GM19240 (cell line): ENCODE results near the gene SIRPG.
"Not testable (repeated sequence)": the region's sequence is repeated elsewhere in the genome, so short reads cannot be mapped to it uniquely, and the experiment has no call there.

ENCODE experiments used
- DNase-seq: peaks from one replicate; pipeline ENCODE4 v3.0.0; 2011; ENCODE audit warnings: low spot score; ENCODE audit not compliant: insufficient read length

The SIRPG gene

DNA sequence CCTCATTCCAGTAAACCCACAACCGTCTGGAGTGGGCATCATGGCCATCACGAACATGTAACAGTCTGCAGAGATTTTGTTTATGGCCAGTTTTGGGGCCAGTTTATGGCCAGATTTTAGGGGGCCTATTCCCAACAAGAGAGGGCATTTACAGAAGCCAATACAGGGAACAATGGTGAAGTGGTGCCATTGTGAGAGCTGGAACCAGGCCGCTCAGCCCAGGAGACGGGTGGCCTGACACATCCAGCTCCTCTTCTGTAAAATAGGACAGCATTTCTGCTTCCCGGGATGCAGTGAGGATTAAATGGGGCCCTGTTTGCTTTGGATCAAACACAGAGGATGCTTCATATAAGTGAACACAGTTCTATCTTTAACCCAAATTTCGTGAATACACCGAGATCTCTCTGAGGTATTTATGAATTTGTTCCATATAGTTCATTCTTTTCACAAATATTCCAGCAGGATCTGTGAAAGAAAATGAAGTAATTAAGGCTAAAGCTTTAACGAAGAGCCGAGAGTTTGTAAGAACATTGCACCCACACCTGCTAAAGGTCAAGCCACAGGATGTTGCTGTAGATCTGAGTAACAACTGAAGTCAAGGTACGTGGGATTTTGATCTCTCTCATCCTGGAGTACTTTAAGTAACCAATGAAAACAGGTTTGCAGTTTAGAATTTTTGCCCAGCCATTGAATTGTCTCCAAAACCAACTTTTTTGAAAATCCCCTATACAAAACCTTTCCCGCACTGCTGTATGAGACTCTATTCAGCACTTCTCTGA lies 14.5 kb upstream of the SIRPG start:
- no peak for DNase-seq

DNA sequence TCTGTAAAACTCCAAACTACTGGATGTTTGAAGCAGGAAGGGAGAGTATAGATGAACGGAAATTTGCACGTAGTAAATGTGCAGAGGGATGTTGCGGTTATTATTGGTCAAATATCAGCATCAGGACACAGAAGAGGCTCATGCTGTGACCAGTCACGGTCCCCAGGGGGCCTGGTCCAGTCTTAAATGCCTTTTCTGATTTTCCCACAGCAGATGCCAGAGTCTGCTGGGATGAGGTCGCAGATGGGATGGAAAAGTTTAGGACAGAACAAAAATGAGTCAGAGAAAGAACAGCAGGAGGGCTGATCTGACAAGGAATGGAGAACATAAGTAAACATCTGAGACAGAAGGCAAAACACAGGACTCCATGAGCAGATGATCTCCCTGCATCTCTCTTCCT lies 11.7 kb upstream of the SIRPG start:
- DNase-seq = no peak

DNA sequence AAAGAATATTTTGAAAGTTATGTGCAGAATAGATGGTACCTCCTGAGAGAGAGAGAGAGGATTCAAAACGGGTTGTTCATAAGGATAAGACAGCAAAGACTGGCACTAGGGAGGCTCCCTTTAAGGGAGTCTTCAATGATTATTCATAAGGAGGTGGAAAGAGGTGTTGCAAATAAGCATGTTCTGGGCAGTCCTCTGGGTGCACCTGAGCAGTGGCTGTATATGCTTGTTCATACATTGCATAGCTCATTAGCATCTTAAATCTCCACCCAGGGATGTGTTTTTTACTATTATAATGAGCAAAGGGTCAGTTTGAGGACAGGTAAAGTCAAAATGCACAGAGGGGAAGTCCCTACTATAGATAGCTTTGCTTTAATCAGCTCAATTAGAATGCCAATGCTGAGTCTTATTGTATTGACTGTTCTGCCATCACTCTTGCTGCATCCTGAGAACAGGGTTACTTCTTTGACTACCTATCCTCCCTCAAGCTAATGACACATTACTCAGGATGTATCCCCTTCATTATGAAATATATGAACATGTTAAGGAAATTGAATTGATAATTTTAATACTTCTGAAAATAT lies 10.0 kb upstream of the SIRPG start:
- no peak for DNase-seq

DNA sequence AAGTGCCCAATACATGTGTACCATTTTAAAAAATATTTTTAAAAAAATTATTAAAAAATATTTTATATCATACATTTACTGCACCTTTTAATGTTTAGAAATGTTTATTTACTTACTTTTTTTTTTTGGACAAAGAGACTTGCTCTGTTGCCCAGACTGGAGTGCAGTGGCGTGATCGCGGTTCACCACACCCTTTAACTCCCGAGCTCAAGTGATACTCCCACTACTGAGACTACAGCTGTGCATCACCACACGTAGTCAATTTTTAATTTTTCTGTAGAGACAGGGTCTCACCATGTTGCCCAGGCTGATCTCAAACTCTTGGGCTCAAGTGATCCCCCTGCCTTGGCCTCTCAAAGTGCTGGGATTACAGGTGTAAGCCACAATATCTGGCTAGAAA lies 9.2 kb upstream of the SIRPG start:
- DNase-seq = no peak

DNA sequence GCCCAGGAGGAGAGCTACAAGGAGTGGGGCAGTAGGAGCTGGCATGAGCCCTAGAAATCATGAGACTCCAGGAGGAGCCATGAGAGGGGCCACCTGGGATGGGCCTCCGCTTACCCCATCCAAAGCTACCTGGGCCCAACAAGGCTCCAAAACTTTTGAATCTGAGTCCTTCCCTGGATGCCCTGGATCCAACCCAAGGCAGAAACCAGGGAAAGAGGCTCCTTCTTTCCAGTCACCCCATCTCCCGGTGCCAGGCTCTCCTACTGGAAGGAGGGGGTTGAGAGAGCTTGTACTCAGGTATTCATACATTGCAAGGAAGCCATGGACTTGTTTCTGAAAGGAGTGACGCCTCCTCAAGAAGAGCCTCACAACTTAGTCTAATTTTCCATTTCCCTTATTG lies 7.8 kb upstream of the SIRPG start:
- no peak for DNase-seq

DNA sequence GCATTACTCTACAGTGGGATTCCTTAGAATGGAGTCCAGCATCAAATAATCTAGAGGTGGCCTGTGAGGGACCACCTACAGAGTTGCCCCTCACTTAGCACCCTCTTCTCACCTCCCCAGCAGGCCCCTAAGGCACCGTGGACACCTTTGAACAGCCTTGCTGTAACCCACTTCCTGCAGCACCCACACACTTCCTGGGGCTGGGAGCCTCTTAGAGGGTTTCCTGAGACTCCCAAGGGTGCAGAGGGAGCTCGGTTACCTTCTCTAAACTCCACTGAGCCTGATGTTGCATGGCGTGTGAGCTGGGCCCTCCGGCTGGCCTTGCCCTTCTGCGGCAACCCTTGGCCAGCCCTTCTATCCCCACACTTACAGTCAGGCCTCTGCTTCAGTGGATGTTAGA lies 7.3 kb upstream of the SIRPG start:
- DNase-seq = no peak

DNA sequence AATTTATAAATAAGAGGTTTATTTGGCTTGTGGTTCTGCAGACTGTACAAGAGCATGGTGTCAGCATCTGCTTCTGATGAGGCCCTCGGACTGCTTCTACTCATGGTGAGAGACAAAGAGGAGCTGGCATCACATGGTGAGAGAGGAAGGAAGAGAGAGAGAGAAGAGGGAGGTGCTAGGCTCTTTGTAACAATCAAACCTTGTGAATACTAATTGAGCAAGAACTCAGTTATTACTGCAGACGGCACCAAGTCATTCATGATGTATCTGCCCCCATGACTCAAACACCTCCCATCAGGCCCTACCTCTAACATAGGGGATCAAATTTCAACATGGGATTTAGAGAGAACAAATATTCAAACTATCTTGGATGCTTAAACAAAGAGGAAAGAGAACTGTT lies 6.3 kb upstream of the SIRPG start:
- no peak for DNase-seq

DNA sequence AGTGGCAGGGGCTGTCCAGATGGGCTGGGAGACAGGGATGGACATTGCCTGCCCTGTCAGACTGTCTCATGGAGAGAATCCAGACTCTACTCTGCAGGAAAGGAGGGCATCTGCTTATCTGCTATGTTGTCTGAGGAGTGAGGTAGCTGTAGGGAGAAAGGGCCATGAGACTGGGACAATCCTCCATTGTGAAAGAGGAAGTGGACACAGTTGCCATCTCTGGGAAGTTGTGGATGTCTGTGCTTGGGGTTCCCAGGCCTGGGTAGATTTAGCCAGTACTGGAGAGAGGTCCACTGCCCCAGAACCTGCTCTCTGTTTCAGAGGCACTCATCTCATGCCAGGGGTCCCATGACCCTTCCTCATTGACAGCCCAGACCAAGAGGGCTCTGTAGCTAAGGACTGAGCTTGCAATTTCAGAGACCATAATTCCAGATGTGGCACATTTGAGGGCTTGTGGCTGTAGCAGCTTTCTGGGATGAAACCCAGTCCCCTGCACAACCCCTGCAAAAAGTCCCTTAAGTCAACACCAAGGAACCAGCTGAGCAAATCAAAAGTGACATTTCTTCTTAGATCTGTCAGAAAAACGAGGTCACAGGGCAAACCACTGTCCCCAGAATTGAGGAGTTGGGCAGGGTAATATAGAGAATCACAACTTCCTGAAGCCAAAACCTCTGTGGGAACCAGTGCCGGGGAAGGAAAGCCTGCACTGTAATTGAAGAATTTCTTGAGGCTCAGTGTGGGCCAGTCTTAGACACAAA lies 4.1 kb upstream of the SIRPG start:
- no peak for DNase-seq

DNA sequence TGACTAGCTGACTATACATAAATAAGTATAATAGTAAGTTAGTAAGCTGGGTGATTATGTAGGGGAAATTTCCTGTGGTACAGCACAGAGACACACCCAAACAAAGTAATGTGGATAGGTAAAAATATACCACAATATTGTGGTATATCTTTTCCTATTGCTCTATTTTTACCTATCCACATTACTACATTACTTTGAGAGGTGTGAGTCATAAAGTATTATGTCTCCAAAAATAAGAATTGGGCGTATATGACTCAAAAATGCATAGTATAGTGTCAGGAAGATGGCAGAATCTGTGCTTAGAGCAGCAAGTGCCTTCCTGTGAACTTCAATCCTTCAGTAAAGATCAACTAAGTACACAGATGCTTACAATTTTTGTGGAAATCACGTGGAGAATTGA lies 2.7 kb upstream of the SIRPG start:
- DNase-seq = no peak

DNA sequence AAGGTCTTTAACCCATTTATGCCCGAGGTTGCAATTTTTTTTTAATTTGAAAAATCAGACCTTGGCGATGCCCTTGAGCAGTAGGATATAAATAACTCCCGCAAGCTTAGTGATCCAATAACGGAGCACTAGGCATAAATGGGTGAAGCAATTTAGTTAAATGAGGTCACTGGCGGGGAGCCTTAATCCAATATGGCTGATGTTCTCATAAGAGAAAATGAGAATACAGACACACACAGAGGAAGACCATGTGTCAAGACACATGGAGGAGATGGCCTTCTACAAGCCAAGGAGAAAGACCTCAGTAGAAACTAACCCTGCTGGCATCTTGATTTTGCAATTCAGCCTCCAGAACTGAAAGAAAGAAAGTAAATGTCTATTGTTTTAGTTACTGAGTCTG lies 735 bp downstream of the SIRPG start:
- DNase-seq = no peak

DNA sequence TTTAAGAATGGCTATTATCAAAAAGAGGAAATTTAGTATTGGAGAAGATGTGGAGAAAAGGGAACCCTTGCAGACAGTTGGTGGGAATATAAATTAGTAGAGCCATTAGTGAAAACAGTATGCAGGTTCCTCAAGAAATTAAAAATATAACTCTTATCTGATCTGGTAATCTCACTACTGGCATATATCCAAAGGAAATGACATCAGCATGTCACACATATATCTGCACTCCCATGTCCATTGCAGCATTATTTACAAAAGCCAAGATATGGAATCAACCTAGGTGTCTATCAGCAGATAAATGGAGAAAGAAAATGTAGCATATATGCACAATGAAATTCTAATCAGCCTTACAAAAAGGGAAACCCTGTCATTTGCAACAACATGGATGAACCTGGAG lies 2.6 kb downstream of the SIRPG start:
- DNase-seq = no peak

DNA sequence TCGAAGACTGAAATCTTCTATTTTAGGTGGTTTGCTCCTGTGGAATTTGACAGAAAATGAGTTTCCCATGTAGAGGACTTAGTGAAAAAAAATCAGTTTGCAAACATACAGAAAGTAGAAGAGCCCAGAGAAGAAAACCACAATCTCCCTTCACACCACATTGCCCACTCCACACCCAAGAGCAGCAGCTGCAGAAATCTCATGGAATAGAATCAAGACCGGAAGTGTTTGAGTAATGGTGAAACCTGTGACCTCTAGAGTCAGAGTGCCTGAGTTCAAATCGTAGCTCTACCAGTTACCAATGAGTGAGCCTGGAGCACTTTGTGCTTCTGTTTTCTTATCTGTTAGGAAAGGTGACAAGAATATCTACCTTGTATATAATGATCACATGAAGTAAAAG lies 4.6 kb downstream of the SIRPG start:
- no peak for DNase-seq

DNA sequence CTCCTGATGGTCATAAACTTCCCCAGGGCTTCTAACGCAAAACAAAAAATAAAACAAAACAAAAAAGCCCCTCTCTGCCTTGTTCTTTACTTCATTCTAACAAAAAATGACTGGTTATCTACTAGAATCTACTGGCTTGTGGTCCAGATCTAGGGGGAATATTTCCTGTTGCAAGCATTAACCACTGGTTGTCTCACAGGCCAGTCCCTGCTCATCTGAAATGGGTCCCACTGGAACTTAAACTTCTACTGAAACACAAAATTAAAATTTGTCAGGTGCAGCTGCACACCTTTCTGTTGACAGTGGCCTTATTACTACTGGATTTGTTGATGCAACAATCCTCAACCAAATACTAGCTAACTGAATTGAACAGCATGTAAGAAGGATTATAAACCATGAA lies 5.5 kb downstream of the SIRPG start:
- DNase-seq = no peak

DNA sequence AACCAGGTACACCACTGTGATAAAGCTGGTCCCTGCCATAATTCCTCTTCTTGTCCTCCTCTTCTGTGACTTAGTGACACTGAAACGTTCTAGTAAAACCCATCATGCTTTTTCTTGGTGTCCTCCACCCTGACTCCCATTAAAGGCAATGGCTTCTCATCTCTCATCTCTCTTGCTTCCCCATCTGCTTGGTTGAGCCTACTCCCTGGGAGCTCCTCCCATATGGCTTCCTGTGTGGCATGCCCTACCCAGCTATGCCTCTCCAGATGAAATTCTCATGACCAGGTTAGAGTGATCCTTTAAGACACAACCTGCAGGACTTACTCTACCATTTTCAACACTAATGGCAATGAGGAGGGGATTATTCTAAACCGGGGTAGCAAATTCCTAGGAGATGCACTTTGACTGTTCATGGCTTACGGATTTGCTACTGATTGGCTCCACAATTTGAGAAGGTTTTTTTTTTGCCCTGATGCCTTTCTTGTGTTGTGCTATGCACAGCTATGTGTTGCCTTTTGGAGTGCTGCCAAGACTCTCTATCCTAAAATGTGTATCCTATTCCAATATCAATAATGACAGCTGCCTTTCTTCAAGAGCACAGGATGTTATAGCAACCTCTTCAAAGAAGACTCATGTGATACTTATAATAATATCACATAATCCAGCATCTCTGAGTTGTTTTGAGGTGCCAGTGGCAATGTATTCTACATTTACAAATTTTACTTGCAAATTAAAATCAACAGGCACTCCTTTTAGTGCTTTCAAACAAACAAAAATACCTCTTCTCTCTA lies 6.1 kb downstream of the SIRPG start:
- no peak for DNase-seq

DNA sequence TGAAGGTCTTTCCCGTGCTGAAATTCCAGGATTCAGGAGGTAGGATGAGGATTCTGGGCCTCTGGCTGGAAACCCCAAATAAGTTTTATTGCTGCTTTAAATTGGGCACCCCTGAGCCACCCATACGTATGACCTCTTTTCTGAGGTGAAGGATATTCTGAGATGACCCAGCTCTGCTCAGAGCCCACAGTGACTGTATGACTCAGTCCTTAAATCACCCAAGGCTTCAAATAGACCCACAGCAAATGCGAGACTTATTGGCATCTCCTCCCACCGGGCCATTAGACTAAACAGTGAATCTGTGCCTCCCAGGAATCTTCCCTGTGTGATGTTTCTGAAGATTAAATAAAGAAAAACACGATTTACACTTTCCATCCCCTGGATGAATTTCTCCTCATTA lies 9.5 kb downstream of the SIRPG start:
- DNase-seq = no peak

DNA sequence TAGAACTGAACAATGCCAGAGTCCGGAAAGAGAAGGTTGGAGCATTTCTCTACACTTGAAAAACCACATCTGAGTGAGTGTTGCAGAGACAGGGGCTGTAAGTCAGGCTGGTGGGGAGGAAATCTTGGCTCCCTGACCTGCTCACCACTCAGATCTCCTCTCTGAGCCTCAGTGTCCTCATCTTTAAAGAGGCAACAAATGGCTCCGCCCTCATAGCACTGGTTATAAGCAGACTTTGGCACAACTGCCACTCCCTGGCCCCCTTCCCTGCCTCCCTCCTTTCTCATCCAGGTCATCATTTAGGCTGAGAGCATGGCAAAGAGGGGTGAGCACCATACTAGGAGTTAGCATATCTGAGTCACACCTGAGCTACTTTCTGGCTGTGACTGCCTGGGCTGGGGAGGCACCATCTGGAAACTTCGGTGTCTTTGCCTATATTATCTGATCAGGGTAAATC lies 10.6 kb downstream of the SIRPG start:
- no peak for DNase-seq

DNA sequence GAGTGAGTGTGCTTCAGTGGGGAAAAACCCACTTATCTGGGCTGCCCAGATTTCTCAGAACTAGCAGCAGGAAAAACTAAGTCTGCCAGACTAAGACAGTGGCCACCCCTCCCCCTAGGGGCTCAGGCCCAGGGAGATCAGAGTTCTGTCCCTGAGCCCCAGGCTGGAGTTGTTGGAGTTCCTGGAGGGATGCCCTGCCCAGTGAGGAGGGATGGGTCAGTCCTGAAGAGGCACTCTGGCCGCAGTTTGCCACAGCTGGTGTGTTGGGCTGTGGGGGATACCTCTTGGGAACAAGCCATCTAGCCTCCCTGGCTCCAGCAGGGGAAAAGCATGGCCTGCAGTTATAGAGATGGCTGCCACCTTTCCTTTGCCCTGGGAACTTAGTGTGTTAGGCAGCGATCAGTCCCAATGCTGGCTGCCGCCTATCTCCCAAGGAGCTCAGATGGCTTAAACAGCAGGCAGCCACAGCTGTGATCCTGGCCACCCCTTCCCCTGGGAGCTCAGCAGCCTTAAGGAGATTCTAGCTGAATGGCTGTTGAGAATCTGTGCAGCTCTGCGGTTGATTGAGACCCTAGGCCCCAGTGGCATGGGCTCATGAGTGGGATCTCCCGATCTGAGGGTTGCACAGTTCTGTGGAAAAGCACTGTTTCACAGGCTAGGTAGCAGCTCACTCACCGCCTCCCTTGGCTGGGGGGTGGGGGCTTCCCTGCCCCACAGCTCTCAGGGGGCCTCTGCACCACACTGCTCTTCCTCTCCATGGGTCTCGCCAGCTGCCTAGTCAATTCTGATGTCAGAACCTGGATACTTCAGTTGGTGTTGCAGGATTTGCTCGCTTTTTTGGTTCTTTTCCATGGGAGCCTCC lies 13.2 kb downstream of the SIRPG start:
- no peak for DNase-seq

DNA sequence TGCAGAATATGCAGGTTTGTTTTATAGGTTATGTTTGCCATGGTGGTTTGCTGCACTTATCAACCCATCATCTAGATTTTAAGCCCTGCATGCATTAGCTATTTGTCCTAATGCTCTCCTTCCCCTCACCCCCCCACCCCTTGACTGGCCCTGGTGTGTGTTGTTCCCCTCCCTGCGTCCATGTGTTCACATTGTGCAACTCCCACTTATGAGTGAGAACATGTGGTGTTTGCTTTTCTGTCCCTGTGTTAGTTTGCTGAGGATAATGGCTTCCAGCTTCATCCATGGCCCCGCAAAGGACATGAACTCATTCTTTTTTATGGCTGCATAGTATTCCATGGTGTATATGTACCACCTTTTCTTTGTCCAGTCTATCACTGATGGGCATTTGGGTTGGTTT lies 18.9 kb downstream of the SIRPG start:
- not testable (repeated sequence) for DNase-seq

DNA sequence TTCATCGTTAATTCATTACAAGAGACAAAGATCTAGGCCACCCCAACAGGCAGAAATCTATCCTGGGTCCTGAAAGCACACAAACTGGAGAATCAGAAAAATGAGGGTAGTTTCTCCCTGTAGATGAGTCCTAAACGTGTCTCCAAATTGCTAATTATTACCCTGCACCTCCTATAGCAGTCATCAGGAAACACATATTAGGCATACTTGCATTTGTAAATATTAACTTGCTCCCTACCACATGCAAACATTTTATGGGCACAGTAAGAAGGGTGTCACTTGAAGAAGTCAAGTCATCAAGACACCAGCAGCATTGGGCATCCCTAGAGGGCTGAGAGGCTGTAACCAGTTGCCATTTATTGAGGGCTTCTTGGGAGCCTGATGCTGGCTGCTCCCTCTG lies 19.8 kb downstream of the SIRPG start:
- no peak for DNase-seq

DNA sequence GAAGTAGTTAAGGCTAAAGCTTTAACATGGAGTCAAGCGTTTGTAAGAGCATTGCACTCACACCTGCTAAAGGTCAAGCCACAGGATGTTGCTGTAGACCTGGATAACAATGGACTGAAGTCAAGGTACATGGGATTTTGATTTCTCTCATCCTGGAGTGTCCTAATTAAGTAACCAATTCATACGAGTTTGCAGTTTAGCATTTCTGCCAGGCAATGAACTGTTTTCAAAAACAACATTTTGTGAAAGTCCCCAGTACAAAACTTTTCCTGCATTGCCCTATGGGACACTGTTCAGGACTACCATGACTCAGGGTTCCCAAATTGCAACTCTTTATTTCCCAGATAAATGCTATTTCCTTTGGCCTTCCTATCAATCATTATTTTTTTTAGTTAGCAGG lies 20.4 kb downstream of the SIRPG start:
- DNase-seq = no peak

DNA sequence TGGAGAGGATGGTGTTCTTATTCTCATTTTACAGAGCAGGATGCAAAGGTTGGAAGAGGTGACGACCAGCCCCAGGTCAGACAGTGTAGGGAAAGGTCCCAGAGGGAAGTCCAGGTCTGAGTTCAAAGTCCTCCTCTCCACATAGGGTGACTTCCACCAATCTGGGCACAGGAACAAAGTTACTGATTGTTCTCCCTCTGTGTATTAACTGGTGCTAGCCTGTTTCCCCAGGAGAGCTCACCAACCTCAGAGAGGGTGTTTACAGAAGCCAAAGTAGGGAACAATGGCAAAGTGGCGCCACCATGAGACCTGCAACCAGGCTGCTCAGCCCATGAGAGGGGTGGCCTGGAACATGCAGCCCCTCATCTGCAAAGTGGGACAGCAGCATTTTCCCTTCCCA lies 21.0 kb downstream of the SIRPG start:
- no peak for DNase-seq
